Thyroid gland (tissue), 4 donors: Measurements from ENCODE around the gene ESPN.

ENCODE experiments used
- POLR2A ChIP-seq, 2 donors: fragments of 450-650 bp; IDR thresholded peaks; one replicate each; pipeline ENCODE4 v1.6.1; 2017; ENCODE audit warnings: antibody characterized with exemption in 2 of 2, mild to moderate bottlenecking in 2 of 2, moderate library complexity in 1 of 2
- TF ChIP-seq, protein P1 (sequence below), 6 experiments: fragments of 200-600 bp in 3 of 6; fragments of 450-650 bp in 3 of 6; sonication (generic) in 3 of 6; IDR thresholded peaks; one replicate each; pipeline ENCODE4 v1.5.1; 2016 to 2019; ENCODE audit warnings: antibody characterized with exemption in 6 of 6, mild to moderate bottlenecking in 2 of 6, inconsistent platforms in 1 of 6, moderate library complexity in 1 of 6

DNA sequence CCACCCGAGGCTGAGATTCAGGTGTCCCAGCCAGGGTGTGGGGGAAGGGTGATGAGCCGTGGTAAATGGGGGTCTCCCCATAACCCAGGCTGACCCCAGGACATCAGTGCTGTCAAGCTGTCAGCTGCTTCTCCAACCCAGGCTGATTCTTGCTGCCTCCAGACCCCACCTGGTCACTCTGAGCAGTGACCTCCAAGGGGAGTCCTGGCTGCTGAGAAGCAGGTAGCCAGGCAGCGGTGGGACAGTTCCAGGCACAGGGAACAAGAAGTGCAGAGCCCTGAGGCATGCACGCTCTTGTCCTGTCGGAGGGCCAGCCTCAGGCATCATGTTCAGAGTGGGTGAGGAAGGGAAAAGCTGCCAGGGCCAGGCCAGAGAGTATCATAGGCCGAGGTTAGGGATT lies 1.1 kb downstream of the ESPN start:
- TF ChIP-seq, protein P1, sequence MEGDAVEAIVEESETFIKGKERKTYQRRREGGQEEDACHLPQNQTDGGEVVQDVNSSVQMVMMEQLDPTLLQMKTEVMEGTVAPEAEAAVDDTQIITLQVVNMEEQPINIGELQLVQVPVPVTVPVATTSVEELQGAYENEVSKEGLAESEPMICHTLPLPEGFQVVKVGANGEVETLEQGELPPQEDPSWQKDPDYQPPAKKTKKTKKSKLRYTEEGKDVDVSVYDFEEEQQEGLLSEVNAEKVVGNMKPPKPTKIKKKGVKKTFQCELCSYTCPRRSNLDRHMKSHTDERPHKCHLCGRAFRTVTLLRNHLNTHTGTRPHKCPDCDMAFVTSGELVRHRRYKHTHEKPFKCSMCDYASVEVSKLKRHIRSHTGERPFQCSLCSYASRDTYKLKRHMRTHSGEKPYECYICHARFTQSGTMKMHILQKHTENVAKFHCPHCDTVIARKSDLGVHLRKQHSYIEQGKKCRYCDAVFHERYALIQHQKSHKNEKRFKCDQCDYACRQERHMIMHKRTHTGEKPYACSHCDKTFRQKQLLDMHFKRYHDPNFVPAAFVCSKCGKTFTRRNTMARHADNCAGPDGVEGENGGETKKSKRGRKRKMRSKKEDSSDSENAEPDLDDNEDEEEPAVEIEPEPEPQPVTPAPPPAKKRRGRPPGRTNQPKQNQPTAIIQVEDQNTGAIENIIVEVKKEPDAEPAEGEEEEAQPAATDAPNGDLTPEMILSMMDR (IDR thresholded peaks at IDR 0.05): no peak
- TF ChIP-seq POLR2A (IDR thresholded peaks at IDR 0.05): no peak
